HG03135 (cell line): ENCODE measurements around the gene CEACAM1.
"Not testable (repeated sequence)": the region's sequence is repeated elsewhere in the genome, so short reads cannot be mapped to it uniquely, and the experiment has no call there.

Experiments
- ATAC-seq: cut with Tn5 transposase; IDR thresholded peaks from one replicate; pipeline ENCODE4 v1.9.1; 2021; ENCODE audit warnings: mild to moderate bottlenecking, moderate library complexity; ENCODE audit not compliant: unreplicated experiment

The CEACAM1 gene

GRCh38 chr19:42549067-42549466 is 20.8 kb upstream of the CEACAM1 start:
- not testable (repeated sequence) for ATAC-seq

- ATAC-seq, result no peak
Measured at GRCh38 chr19:42548552-42548951, 20.3 kb upstream of the CEACAM1 start.

GRCh38 chr19:42547929-42548328 is 19.6 kb upstream of the CEACAM1 start:
- ATAC-seq, result no peak

GRCh38 chr19:42546831-42547500 is 18.7 kb upstream of the CEACAM1 start:
- no peak for ATAC-seq

- no peak for ATAC-seq
Measured at GRCh38 chr19:42544146-42544545, 15.9 kb upstream of the CEACAM1 start.

- ATAC-seq, result no peak
Measured at GRCh38 chr19:42542791-42543190, 14.5 kb upstream of the CEACAM1 start.

GRCh38 chr19:42540071-42540553 is 11.8 kb upstream of the CEACAM1 start:
- no peak for ATAC-seq

- no peak for ATAC-seq
Measured at GRCh38 chr19:42538841-42539709, 10.8 kb upstream of the CEACAM1 start.

GRCh38 chr19:42535276-42535675 is 7.0 kb upstream of the CEACAM1 start:
- ATAC-seq, result not testable (repeated sequence)

GRCh38 chr19:42534391-42534790 is 6.1 kb upstream of the CEACAM1 start:
- no peak for ATAC-seq

GRCh38 chr19:42532891-42533290 is 4.6 kb upstream of the CEACAM1 start:
- no peak for ATAC-seq

GRCh38 chr19:42531313-42531712 is 3.0 kb upstream of the CEACAM1 start:
- no peak for ATAC-seq

GRCh38 chr19:42529248-42529764 is 1.0 kb upstream of the CEACAM1 start:
- ATAC-seq, result no peak

GRCh38 chr19:42524943-42525342 is 3.3 kb downstream of the CEACAM1 start:
- ATAC-seq, result no peak

- no peak for ATAC-seq
Measured at GRCh38 chr19:42524250-42524649, 4.0 kb downstream of the CEACAM1 start.

- ATAC-seq, result not testable (repeated sequence)
Measured at GRCh38 chr19:42522262-42522661, 6.0 kb downstream of the CEACAM1 start.

GRCh38 chr19:42521346-42522030 is 6.8 kb downstream of the CEACAM1 start:
- no peak for ATAC-seq

- no peak for ATAC-seq
Measured at GRCh38 chr19:42519108-42519507, 9.2 kb downstream of the CEACAM1 start.

GRCh38 chr19:42516771-42517170 is 11.5 kb downstream of the CEACAM1 start:
- no peak for ATAC-seq

GRCh38 chr19:42515241-42515832 is 12.9 kb downstream of the CEACAM1 start:
- ATAC-seq, result no peak

GRCh38 chr19:42514449-42514848 is 13.8 kb downstream of the CEACAM1 start:
- ATAC-seq, result no peak
